ENCODE data around the gene CLEC1B.

GRCh38 chr12:9948606-9949296 is 50.2 kb downstream of the CLEC1B start:
- no peak for TF ChIP-seq POLR2A (IDR thresholded peaks at IDR 0.05)
- TF ChIP-seq, protein P1, sequence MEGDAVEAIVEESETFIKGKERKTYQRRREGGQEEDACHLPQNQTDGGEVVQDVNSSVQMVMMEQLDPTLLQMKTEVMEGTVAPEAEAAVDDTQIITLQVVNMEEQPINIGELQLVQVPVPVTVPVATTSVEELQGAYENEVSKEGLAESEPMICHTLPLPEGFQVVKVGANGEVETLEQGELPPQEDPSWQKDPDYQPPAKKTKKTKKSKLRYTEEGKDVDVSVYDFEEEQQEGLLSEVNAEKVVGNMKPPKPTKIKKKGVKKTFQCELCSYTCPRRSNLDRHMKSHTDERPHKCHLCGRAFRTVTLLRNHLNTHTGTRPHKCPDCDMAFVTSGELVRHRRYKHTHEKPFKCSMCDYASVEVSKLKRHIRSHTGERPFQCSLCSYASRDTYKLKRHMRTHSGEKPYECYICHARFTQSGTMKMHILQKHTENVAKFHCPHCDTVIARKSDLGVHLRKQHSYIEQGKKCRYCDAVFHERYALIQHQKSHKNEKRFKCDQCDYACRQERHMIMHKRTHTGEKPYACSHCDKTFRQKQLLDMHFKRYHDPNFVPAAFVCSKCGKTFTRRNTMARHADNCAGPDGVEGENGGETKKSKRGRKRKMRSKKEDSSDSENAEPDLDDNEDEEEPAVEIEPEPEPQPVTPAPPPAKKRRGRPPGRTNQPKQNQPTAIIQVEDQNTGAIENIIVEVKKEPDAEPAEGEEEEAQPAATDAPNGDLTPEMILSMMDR (IDR thresholded peaks at IDR 0.05) = no peak
